ENCODE results near the gene TBX18. TPM values are rescaled to one million over a fixed set of nuclear protein-coding genes. Genes with fewer than 3 reads are reported as not detected.

TBX18 gene
- total and polyA plus RNA-seq, 9 of the 15 experiments (the other 6 are each of a cell fraction or from before 2014, with no cell fraction given): 4.0 to 36.1 (median 20.7) TPM

GRCh38 chr6:84731401-84731800 lies 33.0 kb downstream of the TBX18 start:
- no peaks in the 10 kb centered on the region for H3K9me1 ChIP-seq (ENCODE audit: control insufficient read depth, insufficient read depth, low read length)
- ChIA-PET CTCF (ENCODE audit: low intra/inter-chr PET ratio) (interaction anchor here (0.7 kb wide), 1 partner anchor 90 kb away, joined by 3 read pairs; no protein-coding TSS in a partner anchor), POLR2A (no interaction called here)
- no peaks in the 10 kb centered on the region for H3K9me3 ChIP-seq (replicated peaks; ENCODE audit: control insufficient read depth, insufficient read depth, low read depth, low read length)
- peaks cover 41% of the 10 kb centered on the region; the same call in 2 of the 3 replicates for H3K36me3 ChIP-seq (ENCODE audit: control insufficient read depth, insufficient read depth, low read length)
- ATAC-seq: no peak
- in situ Hi-C loops (cut with MboI): no loop called here
- H3K27me3 ChIP-seq (ENCODE audit: control insufficient read depth in 2 of 2, insufficient read depth in 2 of 2, low read length in 2 of 2): no peaks in the 10 kb centered on the region
- peak; percentile 75 for FAIRE-seq
- H2AFZ ChIP-seq (ENCODE audit: low read depth, low read length): no peak overlapping the region
- H3K4me3 ChIP-seq: no peak overlapping the region
- H3K79me2 ChIP-seq (ENCODE audit: control insufficient read depth, insufficient read depth, low read length): no peaks in the 10 kb centered on the region
- H3K4me2 ChIP-seq (ENCODE audit: insufficient read depth, low read length): no peak overlapping the region
- H3K27ac ChIP-seq (ENCODE audit: extremely low read depth, low read depth, low read length): no peak overlapping the region
- 50% methylated on average over 3 of the region's 3 CpGs for WGBS (ENCODE audit: insufficient coverage, low coverage, missing lambda C conversion rate)
- BruUV-seq (replicated peaks): no TSS peak
- H4K20me1 ChIP-seq (replicated peaks; ENCODE audit: control insufficient read depth, insufficient read depth, low read length): no peaks in the 10 kb centered on the region
- H3K9ac ChIP-seq (ENCODE audit: insufficient read depth in 1 of 2, low read depth in 2 of 2, low read length in 2 of 2): no peak overlapping the region
- peak in 1 of 4 experiments; percentile 9 for DNase-seq (ENCODE audit: extremely low read depth in 1 of 4, low spot score in 3 of 4)
- intact Hi-C loops (cut with micrococcal nuclease): no loop called here
- H3K4me1 ChIP-seq (replicated peaks in 1 of 2; ENCODE audit: control insufficient read depth in 2 of 2, insufficient read depth in 2 of 2, low read length in 2 of 2): peaks cover 0 to 5% of the 10 kb centered on the region in 2 experiments; a peak in 2 of 5 replicates
- no peak for TF ChIP-seq ZNF764 (CRISPR knock-in tag; IDR thresholded peaks at IDR 0.05; ENCODE audit: low read depth)
- no peak for TF ChIP-seq ZNF175 (CRISPR knock-in tag; IDR thresholded peaks at IDR 0.05; ENCODE audit: low read depth)
- TF ChIP-seq ZNF445 (CRISPR knock-in tag; IDR thresholded peaks at IDR 0.05; ENCODE audit: low read depth): no peak
- TF ChIP-seq BRF2 (IDR thresholded peaks at IDR 0.05; ENCODE audit: borderline replicate concordance, insufficient read depth, insufficient read length): no peak
- TF ChIP-seq MLX (CRISPR knock-in tag; conservative IDR thresholded peaks at IDR 0.05): no peak
- no peak for TF ChIP-seq DPF2 (IDR thresholded peaks at IDR 0.05)
- no peak for TF ChIP-seq FOXM1 (IDR thresholded peaks at IDR 0.05; ENCODE audit: low read depth)
- TF ChIP-seq FOXM1 (CRISPR knock-in tag; IDR thresholded peaks at IDR 0.05; ENCODE audit: low read depth): no peak
- no peak for TF ChIP-seq PATZ1 (CRISPR knock-in tag; IDR thresholded peaks at IDR 0.05; ENCODE audit: borderline replicate concordance)
- TF ChIP-seq MYC (IDR thresholded peaks at IDR 0.05; ENCODE audit: low read depth, low read length): no peak
- TF ChIP-seq MYC (CRISPR knock-in tag; IDR thresholded peaks at IDR 0.05; ENCODE audit: borderline replicate concordance, low read depth): no peak
- TF ChIP-seq IFI16 (CRISPR knock-in tag; IDR thresholded peaks at IDR 0.05): no peak
- no peak for TF ChIP-seq ZNF224 (CRISPR knock-in tag; IDR thresholded peaks at IDR 0.05)
- TF ChIP-seq CHAMP1 (IDR thresholded peaks at IDR 0.05): no peak
- no peak for TF ChIP-seq HES1 (IDR thresholded peaks at IDR 0.05; ENCODE audit: low read depth)
- no peak for TF ChIP-seq TAF7 (tag; IDR thresholded peaks at IDR 0.05)
- no peak for TF ChIP-seq GTF2A2 (tag; IDR thresholded peaks at IDR 0.05)
